AG09319 (cell line): ENCODE results near the gene TBXA2R.

ENCODE experiments used
- DNase-seq: peaks from one replicate; pipeline ENCODE4 v3.0.0-alpha.2; 2010; ENCODE audit warnings: low read depth; ENCODE audit errors: extremely low read depth
- CTCF ChIP-seq: IDR thresholded peaks from 2 replicates; pipeline ENCODE4 v1.5.1; 2011; ENCODE audit warnings: low read depth, mild to moderate bottlenecking, inconsistent platforms, low read length, moderate library complexity

TBXA2R gene

GRCh38 chr19:3606690-3607289 is at the start of gene TBXA2R:
TSS of gene TBXA2R (minus strand) at chr19:3606875. CDS start at chr19:3600634, 6,241 bp downstream.
- DNase-seq: no peak
- TF ChIP-seq CTCF: no peak

- no peak for TF ChIP-seq CTCF
- DNase-seq: no peak
Observed at GRCh38 chr19:3656073-3656746, 49.5 kb upstream of the TBXA2R start.

GRCh38 chr19:3655402-3656072 is 48.9 kb upstream of the TBXA2R start:
- TF ChIP-seq CTCF: no peak
- peak; percentile 52 for DNase-seq

- TF ChIP-seq CTCF: no peak; the same call in none of the 2 replicates
- DNase-seq: no peak
Observed at GRCh38 chr19:3653865-3654513, 47.3 kb upstream of the TBXA2R start.

GRCh38 chr19:3653081-3653795 is 46.6 kb upstream of the TBXA2R start:
- no peak for TF ChIP-seq CTCF
- no peak for DNase-seq

- DNase-seq: no peak
- TF ChIP-seq CTCF: no peak
Observed at GRCh38 chr19:3652422-3652821, 45.7 kb upstream of the TBXA2R start.
